Neural cell (in vitro differentiated cells): ENCODE measurements around the gene ZNF532. TPM values are rescaled to one million over a fixed set of nuclear protein-coding genes. Genes with fewer than 3 reads are reported as not detected.
"Not testable (repeated sequence)": the region's sequence is repeated elsewhere in the genome, so short reads cannot be mapped to it uniquely, and the experiment has no call there.

Source experiments
- H2AFZ ChIP-seq: fragments of 200-600, 300-800 bp; sonication (generic), shearing (Covaris generic); 2 replicates; pipeline ENCODE4 v1.6.0; 2014; ENCODE audit warnings: low read depth, mild to moderate bottlenecking, antibody characterized with exemption, low read length, moderate library complexity
- H3F3A ChIP-seq: fragments of 200-600 bp; shearing (Covaris generic); 2 replicates; pipeline ENCODE4 v1.6.1; 2016; ENCODE audit warnings: mild to moderate bottlenecking, moderate library complexity, mixed read lengths, antibody characterized with exemption, low read length; ENCODE audit not compliant: insufficient read depth, poor library complexity, severe bottlenecking
- H3K27ac ChIP-seq: fragments of 200-600, 300-800 bp; sonication (generic), shearing (Covaris generic); 2 replicates; pipeline ENCODE4 v1.5.1; 2014; ENCODE audit warnings: mild to moderate bottlenecking, low read length, moderate library complexity
- H3K27me3 ChIP-seq: fragments of 300-800, 200-600 bp; sonication (generic), shearing (Covaris generic); 2 replicates; pipeline ENCODE4 v1.6.0; 2014; ENCODE audit warnings: mild to moderate bottlenecking, low read depth, low read length, moderate library complexity; ENCODE audit not compliant: insufficient read depth
- H3K36me3 ChIP-seq: fragments of 300-800, 200-600 bp; sonication (generic), shearing (Covaris generic); 2 replicates; pipeline ENCODE4 v1.5.1; 2014; ENCODE audit warnings: mild to moderate bottlenecking, antibody characterized with exemption, low read length, moderate library complexity; ENCODE audit not compliant: insufficient read depth
- H3K4me2 ChIP-seq: fragments of 300-800, 200-600 bp; sonication (generic), shearing (Covaris generic); 2 replicates; pipeline ENCODE4 v1.6.0; 2014; ENCODE audit warnings: mild to moderate bottlenecking, low read length
- H3K4me3 ChIP-seq: fragments of 300-800, 200-600 bp; sonication (generic), shearing (Covaris generic); 2 replicates; pipeline ENCODE4 v1.5.1; 2014; ENCODE audit warnings: mild to moderate bottlenecking, low read length, moderate library complexity
- H3K79me2 ChIP-seq: fragments of 200-600 bp; shearing (Covaris generic); replicated peaks from 2 replicates; pipeline ENCODE4 v1.6.0; 2014; ENCODE audit warnings: mild to moderate bottlenecking, low read length, moderate library complexity; ENCODE audit not compliant: insufficient read depth
- H3K9ac ChIP-seq: fragments of 300-800, 200-600 bp; sonication (generic), shearing (Covaris generic); 2 replicates; pipeline ENCODE4 v1.6.1; 2016; ENCODE audit warnings: mild to moderate bottlenecking, low read length, mixed read lengths
- H3K9me2 ChIP-seq: fragments of 200-600 bp; shearing (Covaris generic); 2 replicates; pipeline ENCODE4 v1.6.1; 2016; ENCODE audit warnings: mild to moderate bottlenecking, low read length, mixed read lengths; ENCODE audit not compliant: insufficient read depth
- H3K9me3 ChIP-seq: fragments of 200-600, 300-800 bp; sonication (generic), shearing (Covaris generic); 2 replicates; pipeline ENCODE4 v1.6.1; 2016; ENCODE audit warnings: mild to moderate bottlenecking, mixed run types, low read length, moderate library complexity, mixed read lengths
- H4K20me1 ChIP-seq: fragments of 200-600 bp; shearing (Covaris generic); 2 replicates; pipeline ENCODE4 v1.6.1; 2016; ENCODE audit warnings: mild to moderate bottlenecking, mixed run types; ENCODE audit not compliant: insufficient read depth
- EP300 ChIP-seq: fragments of 450-650 bp; conservative IDR thresholded peaks from 2 replicates; pipeline ENCODE4 v1.6.1; 2014; ENCODE audit warnings: antibody characterized with exemption, mild to moderate bottlenecking, moderate library complexity; ENCODE audit not compliant: poor library complexity, severe bottlenecking
- EZH2 ChIP-seq: fragments of 200-600, 300-800 bp; shearing (Covaris generic), sonication (generic); IDR thresholded peaks from 2 replicates; pipeline ENCODE4 v1.6.1; 2014; ENCODE audit warnings: antibody characterized with exemption, low read length, borderline replicate concordance, mild to moderate bottlenecking; ENCODE audit not compliant: insufficient read depth, poor library complexity, severe bottlenecking
- MXI1 ChIP-seq: fragments of 450-650 bp; conservative IDR thresholded peaks from 2 replicates; pipeline ENCODE4 v1.6.1; 2014; ENCODE audit warnings: antibody characterized with exemption, mild to moderate bottlenecking; ENCODE audit not compliant: poor library complexity, severe bottlenecking
- POLR2AphosphoS5 ChIP-seq: IDR thresholded peaks from 2 replicates; pipeline ENCODE4 v1.6.1; 2012
- RAD21 ChIP-seq: fragments of 450-650 bp; conservative IDR thresholded peaks from 2 replicates; pipeline ENCODE4 v1.6.1; 2014; ENCODE audit warnings: antibody characterized with exemption, mild to moderate bottlenecking, moderate library complexity
- SMC3 ChIP-seq: fragments of 450-650 bp; conservative IDR thresholded peaks from 2 replicates; pipeline ENCODE4 v1.6.1; 2014; ENCODE audit warnings: antibody characterized with exemption, mild to moderate bottlenecking, moderate library complexity; ENCODE audit not compliant: poor library complexity
- TAF1 ChIP-seq: IDR thresholded peaks from 2 replicates; pipeline ENCODE4 v1.6.1; 2012; ENCODE audit warnings: low read depth
- polyA plus RNA-seq: library from polyadenylated mRNA; depleted of rRNA; stranded (reverse); fragments of >200 nt; gene quantifications from 2 replicates; pipeline ENCODE4 v1.2.3, GENCODE V29; 2014
- TF ChIP-seq, protein P1 (sequence below): IDR thresholded peaks from 2 replicates; pipeline ENCODE4 v1.6.1; 2012; ENCODE audit warnings: borderline replicate concordance
- TF ChIP-seq, protein P2 (sequence below): fragments of 450-650 bp; IDR thresholded peaks from 2 replicates; pipeline ENCODE4 v1.5.1; 2014; ENCODE audit warnings: antibody characterized with exemption, mild to moderate bottlenecking, moderate library complexity; ENCODE audit not compliant: poor library complexity, severe bottlenecking

The ZNF532 gene
- polyA plus RNA-seq, 1 donor from 2014 or later, result 119 TPM

DNA sequence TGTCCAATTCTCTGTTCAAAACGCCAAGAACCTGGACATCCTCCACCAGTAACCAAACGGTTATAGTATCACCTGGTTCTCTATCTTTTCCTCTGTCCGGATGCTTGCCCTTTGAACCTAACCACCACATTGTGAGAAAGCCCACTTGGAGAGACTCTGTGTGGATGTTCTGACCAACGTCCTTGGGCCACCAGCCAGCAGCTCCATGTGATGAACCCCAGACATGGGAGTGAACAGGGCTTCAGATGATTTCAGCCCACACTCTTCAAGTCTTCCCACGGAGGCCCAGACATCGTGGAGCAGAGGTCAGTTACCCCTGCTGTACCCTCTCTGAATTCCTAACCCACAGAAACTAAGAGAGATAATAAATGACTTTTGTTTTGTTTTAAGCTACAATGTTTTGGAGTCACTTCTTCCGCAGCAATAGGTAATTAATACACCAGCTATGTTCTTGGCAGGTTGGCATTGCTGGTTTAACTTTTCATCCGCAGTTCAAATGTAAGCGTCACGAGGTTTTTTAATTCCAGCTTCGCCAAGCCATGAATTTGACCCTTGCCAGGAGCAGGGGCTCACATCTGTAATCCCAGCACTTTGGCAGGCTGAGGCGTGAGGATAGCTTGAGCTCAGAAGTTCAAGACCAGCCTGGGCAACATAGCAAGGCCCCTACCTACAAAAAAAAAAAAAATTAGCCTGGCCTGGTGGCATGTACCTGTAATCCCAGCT is 36.1 kb upstream of the ZNF532 start:
- Histone ChIP-seq H3K9me3 (no peaks in the 10 kb centered on the region), H3K27ac (no peak overlapping the region), H4K20me1 (no peaks in the 10 kb centered on the region), H2AFZ (no peak overlapping the region), H3K4me3 (no peak overlapping the region), H3K27me3 (no peaks in the 10 kb centered on the region), H3K9me2 (no peaks in the 10 kb centered on the region), H3K79me2 (no peaks in the 10 kb centered on the region), H3K9ac (no peak overlapping the region), H3F3A (no peaks in the 10 kb centered on the region), H3K36me3 (no peaks in the 10 kb centered on the region), H3K4me2 (no peak overlapping the region)
- TF ChIP-seq SMC3 (no peak), MXI1 (no peak), EZH2 (no peak), TAF1 (no peak), POLR2AphosphoS5 (no peak), RAD21 (no peak), EP300 (no peak)
- TF ChIP-seq, protein P1, sequence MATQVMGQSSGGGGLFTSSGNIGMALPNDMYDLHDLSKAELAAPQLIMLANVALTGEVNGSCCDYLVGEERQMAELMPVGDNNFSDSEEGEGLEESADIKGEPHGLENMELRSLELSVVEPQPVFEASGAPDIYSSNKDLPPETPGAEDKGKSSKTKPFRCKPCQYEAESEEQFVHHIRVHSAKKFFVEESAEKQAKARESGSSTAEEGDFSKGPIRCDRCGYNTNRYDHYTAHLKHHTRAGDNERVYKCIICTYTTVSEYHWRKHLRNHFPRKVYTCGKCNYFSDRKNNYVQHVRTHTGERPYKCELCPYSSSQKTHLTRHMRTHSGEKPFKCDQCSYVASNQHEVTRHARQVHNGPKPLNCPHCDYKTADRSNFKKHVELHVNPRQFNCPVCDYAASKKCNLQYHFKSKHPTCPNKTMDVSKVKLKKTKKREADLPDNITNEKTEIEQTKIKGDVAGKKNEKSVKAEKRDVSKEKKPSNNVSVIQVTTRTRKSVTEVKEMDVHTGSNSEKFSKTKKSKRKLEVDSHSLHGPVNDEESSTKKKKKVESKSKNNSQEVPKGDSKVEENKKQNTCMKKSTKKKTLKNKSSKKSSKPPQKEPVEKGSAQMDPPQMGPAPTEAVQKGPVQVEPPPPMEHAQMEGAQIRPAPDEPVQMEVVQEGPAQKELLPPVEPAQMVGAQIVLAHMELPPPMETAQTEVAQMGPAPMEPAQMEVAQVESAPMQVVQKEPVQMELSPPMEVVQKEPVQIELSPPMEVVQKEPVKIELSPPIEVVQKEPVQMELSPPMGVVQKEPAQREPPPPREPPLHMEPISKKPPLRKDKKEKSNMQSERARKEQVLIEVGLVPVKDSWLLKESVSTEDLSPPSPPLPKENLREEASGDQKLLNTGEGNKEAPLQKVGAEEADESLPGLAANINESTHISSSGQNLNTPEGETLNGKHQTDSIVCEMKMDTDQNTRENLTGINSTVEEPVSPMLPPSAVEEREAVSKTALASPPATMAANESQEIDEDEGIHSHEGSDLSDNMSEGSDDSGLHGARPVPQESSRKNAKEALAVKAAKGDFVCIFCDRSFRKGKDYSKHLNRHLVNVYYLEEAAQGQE, result no peak
- TF ChIP-seq, protein P2, sequence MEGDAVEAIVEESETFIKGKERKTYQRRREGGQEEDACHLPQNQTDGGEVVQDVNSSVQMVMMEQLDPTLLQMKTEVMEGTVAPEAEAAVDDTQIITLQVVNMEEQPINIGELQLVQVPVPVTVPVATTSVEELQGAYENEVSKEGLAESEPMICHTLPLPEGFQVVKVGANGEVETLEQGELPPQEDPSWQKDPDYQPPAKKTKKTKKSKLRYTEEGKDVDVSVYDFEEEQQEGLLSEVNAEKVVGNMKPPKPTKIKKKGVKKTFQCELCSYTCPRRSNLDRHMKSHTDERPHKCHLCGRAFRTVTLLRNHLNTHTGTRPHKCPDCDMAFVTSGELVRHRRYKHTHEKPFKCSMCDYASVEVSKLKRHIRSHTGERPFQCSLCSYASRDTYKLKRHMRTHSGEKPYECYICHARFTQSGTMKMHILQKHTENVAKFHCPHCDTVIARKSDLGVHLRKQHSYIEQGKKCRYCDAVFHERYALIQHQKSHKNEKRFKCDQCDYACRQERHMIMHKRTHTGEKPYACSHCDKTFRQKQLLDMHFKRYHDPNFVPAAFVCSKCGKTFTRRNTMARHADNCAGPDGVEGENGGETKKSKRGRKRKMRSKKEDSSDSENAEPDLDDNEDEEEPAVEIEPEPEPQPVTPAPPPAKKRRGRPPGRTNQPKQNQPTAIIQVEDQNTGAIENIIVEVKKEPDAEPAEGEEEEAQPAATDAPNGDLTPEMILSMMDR, result no peak

DNA sequence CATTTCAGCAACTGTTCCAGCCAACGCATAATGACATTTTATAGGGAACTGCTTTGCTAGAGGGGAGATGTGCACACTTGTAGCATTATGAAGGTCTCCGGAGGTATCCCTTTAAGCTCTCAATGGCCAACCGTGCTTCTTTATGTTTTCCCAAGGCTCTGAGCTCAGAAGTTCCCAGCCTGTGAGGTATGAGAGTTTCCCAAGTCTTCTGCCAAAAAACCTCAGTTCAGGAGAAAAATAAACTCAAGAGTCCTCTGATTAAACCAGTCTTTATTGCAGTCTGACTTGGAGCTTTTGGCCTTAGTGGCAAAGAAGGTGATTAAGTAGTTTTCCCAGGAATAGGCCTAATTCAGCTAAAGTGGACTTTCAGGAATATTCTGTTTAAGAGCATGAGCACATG is 35.4 kb upstream of the ZNF532 start:
- no peaks in the 10 kb centered on the region for H3K27me3 ChIP-seq
- no peak overlapping the region for H2AFZ ChIP-seq
- H3K79me2 ChIP-seq, result no peaks in the 10 kb centered on the region
- H3K9ac ChIP-seq, result no peak overlapping the region
- H3F3A ChIP-seq, result no peaks in the 10 kb centered on the region
- no peak for TF ChIP-seq POLR2AphosphoS5
- no peak for TF ChIP-seq EZH2
- TF ChIP-seq, protein P1, result no peak
- no peak for TF ChIP-seq RAD21
- TF ChIP-seq TAF1, result no peak
- TF ChIP-seq, protein P2, result no peak
- no peak for TF ChIP-seq SMC3
- TF ChIP-seq MXI1, result no peak
- no peak overlapping the region for H3K4me2 ChIP-seq
- H3K36me3 ChIP-seq, result no peaks in the 10 kb centered on the region
- H4K20me1 ChIP-seq, result no peaks in the 10 kb centered on the region
- no peaks in the 10 kb centered on the region for H3K9me2 ChIP-seq
- H3K9me3 ChIP-seq, result no peaks in the 10 kb centered on the region
- no peak overlapping the region for H3K27ac ChIP-seq
- H3K4me3 ChIP-seq, result no peak overlapping the region

DNA sequence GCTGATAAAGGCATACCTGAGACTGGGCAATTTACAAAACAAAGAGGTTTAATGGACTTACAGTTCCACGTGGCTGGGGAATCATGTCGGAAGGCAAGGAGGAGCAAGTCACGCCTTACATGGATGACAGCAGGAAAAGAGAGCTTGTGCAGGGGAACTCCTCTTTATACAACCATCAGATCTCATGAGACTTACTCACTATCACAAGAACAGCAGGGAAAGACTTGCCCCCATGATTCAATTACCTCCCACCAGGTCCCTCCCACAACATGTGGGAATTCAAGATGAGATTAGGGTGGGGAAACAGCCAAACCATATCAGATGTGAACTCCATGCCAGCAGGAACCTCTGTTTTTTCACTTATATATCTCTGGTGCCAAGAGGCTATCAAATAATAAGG is 34.8 kb upstream of the ZNF532 start:
- not testable (repeated sequence) for H3K9ac ChIP-seq, H4K20me1 ChIP-seq, H3K4me3 ChIP-seq, H3K9me3 ChIP-seq, H3K27ac ChIP-seq, H3K79me2 ChIP-seq, H3F3A ChIP-seq, H3K9me2 ChIP-seq, H2AFZ ChIP-seq, H3K36me3 ChIP-seq, H3K27me3 ChIP-seq, H3K4me2 ChIP-seq
